ENCODE data around the gene ST6GAL1.

The ST6GAL1 gene

DNA sequence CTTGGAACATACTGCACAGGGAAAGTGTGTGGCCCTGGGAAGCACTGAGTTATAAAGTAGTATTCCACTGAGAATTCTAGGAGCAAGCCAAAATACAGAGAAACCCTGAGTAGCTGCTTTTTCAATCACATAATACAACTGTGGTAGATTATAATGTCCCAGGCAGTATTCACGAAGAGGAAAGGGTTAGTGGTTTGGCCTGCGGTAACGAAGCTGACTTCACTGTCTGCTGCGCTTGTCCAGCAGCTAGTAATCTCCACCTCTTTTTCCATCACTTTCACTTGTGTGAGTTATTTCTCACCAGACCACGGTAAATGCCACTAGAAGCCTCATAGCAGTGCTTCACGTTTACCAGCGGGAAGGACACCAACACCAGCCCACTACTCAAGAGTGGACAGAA is 174.6 kb downstream of the ST6GAL1 start:
- no peak for DNase-seq (ENCODE audit: low spot score)
- no peak overlapping the region for H3K27ac ChIP-seq
- POLR2A ChIA-PET (ENCODE audit: low non-redundant PET): no interaction called here
- CTCF ChIA-PET: no interaction called here
- TF ChIP-seq, protein P1, sequence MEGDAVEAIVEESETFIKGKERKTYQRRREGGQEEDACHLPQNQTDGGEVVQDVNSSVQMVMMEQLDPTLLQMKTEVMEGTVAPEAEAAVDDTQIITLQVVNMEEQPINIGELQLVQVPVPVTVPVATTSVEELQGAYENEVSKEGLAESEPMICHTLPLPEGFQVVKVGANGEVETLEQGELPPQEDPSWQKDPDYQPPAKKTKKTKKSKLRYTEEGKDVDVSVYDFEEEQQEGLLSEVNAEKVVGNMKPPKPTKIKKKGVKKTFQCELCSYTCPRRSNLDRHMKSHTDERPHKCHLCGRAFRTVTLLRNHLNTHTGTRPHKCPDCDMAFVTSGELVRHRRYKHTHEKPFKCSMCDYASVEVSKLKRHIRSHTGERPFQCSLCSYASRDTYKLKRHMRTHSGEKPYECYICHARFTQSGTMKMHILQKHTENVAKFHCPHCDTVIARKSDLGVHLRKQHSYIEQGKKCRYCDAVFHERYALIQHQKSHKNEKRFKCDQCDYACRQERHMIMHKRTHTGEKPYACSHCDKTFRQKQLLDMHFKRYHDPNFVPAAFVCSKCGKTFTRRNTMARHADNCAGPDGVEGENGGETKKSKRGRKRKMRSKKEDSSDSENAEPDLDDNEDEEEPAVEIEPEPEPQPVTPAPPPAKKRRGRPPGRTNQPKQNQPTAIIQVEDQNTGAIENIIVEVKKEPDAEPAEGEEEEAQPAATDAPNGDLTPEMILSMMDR (conservative IDR thresholded peaks at IDR 0.05; ENCODE audit: low read depth): no peak

DNA sequence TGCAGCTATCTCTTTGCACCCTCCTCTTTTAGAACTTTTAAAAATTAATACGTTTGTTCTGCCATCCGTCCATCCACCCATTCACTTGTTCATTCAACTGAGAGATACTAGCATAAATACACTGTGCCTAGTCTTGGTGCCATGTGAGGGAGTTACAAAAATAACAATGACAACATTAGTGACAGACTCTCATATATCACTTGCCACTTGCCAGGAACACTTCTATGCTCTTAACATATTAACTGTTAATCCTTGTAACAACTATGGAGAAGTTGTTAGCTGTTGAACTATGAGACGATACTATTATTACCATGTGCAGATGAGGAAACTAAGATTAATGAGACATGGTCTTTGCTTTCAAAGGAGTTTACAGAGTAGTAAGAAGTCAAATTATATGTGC is 175.4 kb downstream of the ST6GAL1 start:
- TF ChIP-seq, protein P1 (conservative IDR thresholded peaks at IDR 0.05; ENCODE audit: low read depth): no peak
- H3K27ac ChIP-seq: no peak overlapping the region
- ChIA-PET POLR2A (ENCODE audit: low non-redundant PET) (no interaction called here), CTCF (interaction anchor here (0.6 kb wide), 1 partner anchor 1729 kb away, joined by 3 read pairs; no protein-coding TSS in a partner anchor)
- DNase-seq (ENCODE audit: low spot score): no peak

DNA sequence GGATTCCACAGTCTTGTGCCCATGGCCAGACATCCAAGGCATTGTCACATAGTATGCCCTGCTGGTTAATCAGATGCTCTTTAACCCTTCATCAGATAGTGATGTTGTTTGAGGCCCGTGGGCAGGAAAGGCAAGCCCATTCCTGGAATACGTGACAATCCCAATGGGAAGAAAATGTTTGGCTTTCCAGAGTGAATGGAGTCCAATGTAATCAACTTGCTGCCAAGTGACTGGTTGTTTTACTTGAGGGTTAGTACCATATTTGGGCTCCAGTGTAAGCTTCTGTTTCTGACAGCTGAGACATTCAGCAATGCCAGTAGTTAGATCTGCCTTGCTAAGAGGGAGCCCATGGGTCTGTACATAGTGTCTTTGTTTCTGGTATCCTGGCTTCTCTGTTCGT is 177.7 kb downstream of the ST6GAL1 start:
- DNase-seq (ENCODE audit: low spot score): no peak
- ChIA-PET CTCF (no interaction called here), POLR2A (ENCODE audit: low non-redundant PET) (no interaction called here)
- TF ChIP-seq, protein P1 (conservative IDR thresholded peaks at IDR 0.05; ENCODE audit: low read depth): no peak
- no peak overlapping the region for H3K27ac ChIP-seq

DNA sequence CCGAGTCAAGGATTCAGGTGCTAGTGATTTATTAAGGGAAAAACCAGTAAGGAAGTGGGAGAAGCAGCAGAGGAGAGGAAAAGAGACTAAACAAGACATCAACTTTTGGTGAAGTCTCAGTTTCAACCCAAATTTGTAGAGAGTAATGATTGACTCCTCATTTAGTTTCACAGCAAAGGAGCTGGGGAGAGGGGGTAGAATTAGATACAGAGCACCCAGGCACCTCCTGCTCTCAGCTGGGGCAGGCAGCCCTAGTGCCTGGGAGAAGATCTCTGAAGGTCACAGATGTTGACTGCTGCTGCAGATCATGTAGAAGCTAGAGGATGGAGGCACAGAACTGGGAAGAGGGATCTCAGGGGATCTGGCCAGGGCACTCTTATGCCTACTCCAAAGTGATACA is 179.8 kb downstream of the ST6GAL1 start:
- CTCF ChIA-PET: interaction anchor here (0.5 kb wide), 1 partner anchor 10 kb away, joined by 5 read pairs; no protein-coding TSS in a partner anchor

DNA sequence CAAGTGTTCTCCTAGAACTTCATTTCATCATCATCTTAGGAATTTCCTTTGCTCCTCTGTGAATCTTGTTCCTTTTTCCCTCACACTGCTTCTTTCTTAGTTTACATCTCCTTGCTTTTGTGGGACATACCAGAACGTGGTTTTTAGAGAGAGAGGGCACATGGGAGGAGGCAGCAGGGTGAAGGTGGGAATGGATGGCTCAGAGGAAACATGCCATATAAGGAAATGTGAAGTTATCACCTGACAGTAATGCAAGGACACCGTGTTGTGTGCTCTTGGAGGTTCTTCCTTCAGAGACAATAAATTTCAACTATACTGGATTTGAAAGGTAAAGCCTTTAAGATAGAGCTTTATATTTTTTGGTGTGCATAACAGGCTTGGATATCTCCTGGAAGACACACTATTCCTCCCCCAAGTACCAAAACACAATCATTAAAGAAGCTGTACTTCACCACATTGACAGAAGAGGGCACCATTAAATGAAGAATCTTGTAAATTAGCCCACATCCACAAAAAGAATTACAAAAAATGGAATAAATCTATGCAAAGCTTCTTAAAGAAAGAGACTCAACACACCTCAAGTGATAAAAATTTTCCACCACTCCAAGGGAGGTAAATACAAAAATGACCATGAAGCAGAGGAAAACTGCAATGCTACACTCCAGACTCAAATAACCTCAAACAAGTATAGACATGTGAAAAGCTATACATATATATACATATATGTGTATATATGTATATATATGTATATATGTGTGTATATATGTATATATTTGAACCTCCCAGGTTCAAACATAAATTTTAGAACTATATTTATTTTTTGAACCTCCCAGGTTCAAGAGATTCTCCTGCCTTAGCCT is 182.8 kb downstream of the ST6GAL1 start:
- peak; percentile 20 for DNase-seq (ENCODE audit: low spot score)
- H3K27ac ChIP-seq: no peak overlapping the region
- ChIA-PET CTCF (interaction anchor here (0.6 to 1.9 kb wide), 18 partner anchors 10 to 684 kb away, joined by 3 to 30 read pairs (median 4); partner anchors contain the start of gene RPL39L), POLR2A (ENCODE audit: low non-redundant PET) (no interaction called here)
- TF ChIP-seq, protein P1 (conservative IDR thresholded peaks at IDR 0.05; ENCODE audit: low read depth): peak; percentile 69

More for the DNA sequence above, 179.8 kb downstream of the ST6GAL1 start:
- POLR2A ChIA-PET (ENCODE audit: low non-redundant PET): no interaction called here
- H3K27ac ChIP-seq: no peak overlapping the region
- DNase-seq (ENCODE audit: low spot score): no peak
- TF ChIP-seq, protein P1 (conservative IDR thresholded peaks at IDR 0.05; ENCODE audit: low read depth): no peak

DNA sequence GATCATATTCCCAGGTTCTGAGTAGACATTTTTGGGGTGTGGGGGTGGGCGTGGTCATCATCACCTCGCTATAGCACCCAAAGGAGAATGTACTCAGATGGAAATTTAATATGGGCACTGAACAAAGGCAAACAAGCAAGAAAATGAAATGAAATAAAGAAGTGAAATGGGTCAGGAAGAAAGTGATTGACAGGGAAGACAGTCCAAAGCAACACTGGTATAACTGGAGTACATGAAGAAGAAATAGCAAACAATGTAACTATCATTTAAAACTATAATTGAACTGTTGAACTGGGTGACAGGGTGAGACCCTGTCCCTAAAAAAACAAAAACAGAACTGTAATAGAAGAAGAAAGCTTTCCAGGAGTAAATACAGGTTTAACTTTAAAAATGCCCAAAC is 184.2 kb downstream of the ST6GAL1 start:
- TF ChIP-seq, protein P1 (conservative IDR thresholded peaks at IDR 0.05; ENCODE audit: low read depth): no peak
- no peak overlapping the region for H3K27ac ChIP-seq
- CTCF ChIA-PET: interaction anchor here (0.6 to 1.9 kb wide), 5 partner anchors 13 to 203 kb away, joined by 3 to 14 read pairs (median 4); no protein-coding TSS in a partner anchor
- no peak for DNase-seq (ENCODE audit: low spot score)
- POLR2A ChIA-PET (ENCODE audit: low non-redundant PET): no interaction called here

Data from RWPE1 (cell line).